Measurements from ENCODE around the gene SERPINB4. TPM values are rescaled to one million over a fixed set of nuclear protein-coding genes. Genes with fewer than 3 reads are reported as not detected.

The SERPINB4 gene
- total and polyA plus RNA-seq, 2 experiments from 2014 or later, result 1.2 to 1.5 TPM

GRCh38 chr18:63588909-63589308 is 55.1 kb downstream of the SERPINB4 start:
- Histone ChIP-seq H3K79me2 (replicated peaks; ENCODE audit: insufficient read depth) (no peaks in the 10 kb centered on the region), H3K36me3 (ENCODE audit: insufficient read depth) (no peaks in the 10 kb centered on the region), H3K4me2 (no peak overlapping the region), H2AFZ (no peak overlapping the region), H3K4me1 (ENCODE audit: insufficient read depth) (no peaks in the 10 kb centered on the region), H3K27ac (ENCODE audit: low read depth) (no peak overlapping the region), H4K20me1 (replicated peaks; ENCODE audit: insufficient read depth) (no peaks in the 10 kb centered on the region), H3K27me3 (ENCODE audit: insufficient read depth) (no peaks in the 10 kb centered on the region), H3F3A (replicated peaks; ENCODE audit: low read depth) (no peaks in the 10 kb centered on the region), H3K9me2 (ENCODE audit: insufficient read depth) (no peaks in the 10 kb centered on the region; the same call in 1 of the 2 replicates), H3K4me3 (no peak overlapping the region)
- no peak overlapping the region for H3K4me3 Mint-ChIP-seq
- TF ChIP-seq ZNF331 (CRISPR knock-in tag; IDR thresholded peaks at IDR 0.05; ENCODE audit: low read depth) (no peak), REST (IDR thresholded peaks at IDR 0.05; ENCODE audit: unreplicated experiment) (no peak), EZH2phosphoT487 (IDR thresholded peaks at IDR 0.05; ENCODE audit: unreplicated experiment) (no peak)
- DNase-seq (ENCODE audit: low spot score) (no peak), ATAC-seq (no peak)
- H3K9me3 Mint-ChIP-seq, result no peaks in the 10 kb centered on the region
- peaks cover 3% of the 10 kb centered on the region for H3K27me3 Mint-ChIP-seq (ENCODE audit: insufficient read depth, low read depth, poor library complexity)
- H3K27ac Mint-ChIP-seq, result no peak overlapping the region
- H3K4me1 Mint-ChIP-seq, result peaks cover 6% of the 10 kb centered on the region; the same call in 1 of the 3 replicates
- no peaks in the 10 kb centered on the region for H3K36me3 Mint-ChIP-seq (ENCODE audit: low read depth)

Other genes with a start within 250 kb of the SERPINB4 start
- 30.2 and 34.4 TPM in 2 replicates for gene VPS4B, start 221.8 kb downstream of the SERPINB4 start, total RNA-seq (2014; rRNA removed; shearing (Covaris generic))
- 43.5 and 49.4 TPM in 2 replicates for gene VPS4B, start 221.8 kb downstream of the SERPINB4 start, polyA plus RNA-seq (2016; fragmentation: Nextera tagmentation; extraction: Ambion mirVana)
- not detected in 2 replicates for gene SERPINB5, start 167.3 kb downstream of the SERPINB4 start, total RNA-seq (2014; rRNA removed; shearing (Covaris generic))
- gene SERPINB5, start 167.3 kb downstream of the SERPINB4 start, polyA plus RNA-seq (2016; fragmentation: Nextera tagmentation; extraction: Ambion mirVana), result 0.16 TPM in 1 of 2 replicates, not detected in the other
- not detected in 2 replicates for gene SERPINB12, start 101.9 kb downstream of the SERPINB4 start, total RNA-seq (2014; rRNA removed; shearing (Covaris generic))
- gene SERPINB12, start 101.9 kb downstream of the SERPINB4 start, polyA plus RNA-seq (2016; fragmentation: Nextera tagmentation; extraction: Ambion mirVana), result not detected in 2 replicates
- not detected in 2 replicates for gene SERPINB13, start 56.9 kb downstream of the SERPINB4 start, total RNA-seq (2014; rRNA removed; shearing (Covaris generic))
- not detected in 2 replicates for gene SERPINB13, start 56.9 kb downstream of the SERPINB4 start, polyA plus RNA-seq (2016; fragmentation: Nextera tagmentation; extraction: Ambion mirVana)
- 0.59 TPM in 1 of 2 replicates, not detected in the other for gene SERPINB3, start 17.6 kb upstream of the SERPINB4 start, total RNA-seq (2014; rRNA removed; shearing (Covaris generic))
- 0.27 and 0.33 TPM in 2 replicates for gene SERPINB3, start 17.6 kb upstream of the SERPINB4 start, polyA plus RNA-seq (2016; fragmentation: Nextera tagmentation; extraction: Ambion mirVana)
- gene SERPINB11, start 58.7 kb upstream of the SERPINB4 start, total RNA-seq (2014; rRNA removed; shearing (Covaris generic)), result not detected in 2 replicates
- not detected in 2 replicates for gene SERPINB11, start 58.7 kb upstream of the SERPINB4 start, polyA plus RNA-seq (2016; fragmentation: Nextera tagmentation; extraction: Ambion mirVana)
- not detected in 2 replicates for gene SERPINB7, start 131.2 kb upstream of the SERPINB4 start, total RNA-seq (2014; rRNA removed; shearing (Covaris generic))
- not detected in 2 replicates for gene SERPINB7, start 131.2 kb upstream of the SERPINB4 start, polyA plus RNA-seq (2016; fragmentation: Nextera tagmentation; extraction: Ambion mirVana)
- gene SERPINB2, start 243.4 kb upstream of the SERPINB4 start, total RNA-seq (2014; rRNA removed; shearing (Covaris generic)), result not detected in 2 replicates
- gene SERPINB2, start 243.4 kb upstream of the SERPINB4 start, polyA plus RNA-seq (2016; fragmentation: Nextera tagmentation; extraction: Ambion mirVana), result not detected in 2 replicates

All from GM23338 (cell line).